Fibroblast of skin of abdomen (primary cell): ENCODE measurements around the gene CORO2A.
"Not testable (repeated sequence)": the region's sequence is repeated elsewhere in the genome, so short reads cannot be mapped to it uniquely, and the experiment has no call there.

Experiments
- DNase-seq: peaks from one replicate; pipeline ENCODE4 v3.0.0-alpha.2; 2013

CORO2A gene

GRCh38 chr9:98190757-98191105 is 1.7 kb downstream of the CORO2A start:
- no peak for DNase-seq

- DNase-seq = no peak
Observed at GRCh38 chr9:98189412-98189811, 3.0 kb downstream of the CORO2A start.

DNA sequence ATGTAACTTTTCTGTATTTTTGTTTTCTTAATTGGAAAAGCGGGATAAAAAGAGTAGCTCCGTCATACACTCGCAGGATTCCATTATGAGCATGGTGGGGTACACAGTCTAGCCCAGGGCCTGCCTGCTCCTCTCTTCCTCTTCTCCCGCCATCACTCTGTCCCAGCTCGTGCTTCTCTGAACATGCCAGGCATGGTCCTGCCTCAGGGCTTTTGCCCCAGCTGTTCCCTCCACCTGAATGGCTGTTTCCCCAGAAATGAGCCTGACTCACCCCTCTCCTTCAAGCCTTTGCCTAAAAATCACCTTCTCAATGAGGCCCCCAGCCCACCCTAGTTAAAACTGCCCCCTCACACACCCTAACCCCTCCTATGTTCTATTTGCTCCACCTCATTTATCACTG is 4.5 kb downstream of the CORO2A start:
- no peak for DNase-seq

GRCh38 chr9:98186236-98186635 is 6.2 kb downstream of the CORO2A start:
- DNase-seq = no peak

DNA sequence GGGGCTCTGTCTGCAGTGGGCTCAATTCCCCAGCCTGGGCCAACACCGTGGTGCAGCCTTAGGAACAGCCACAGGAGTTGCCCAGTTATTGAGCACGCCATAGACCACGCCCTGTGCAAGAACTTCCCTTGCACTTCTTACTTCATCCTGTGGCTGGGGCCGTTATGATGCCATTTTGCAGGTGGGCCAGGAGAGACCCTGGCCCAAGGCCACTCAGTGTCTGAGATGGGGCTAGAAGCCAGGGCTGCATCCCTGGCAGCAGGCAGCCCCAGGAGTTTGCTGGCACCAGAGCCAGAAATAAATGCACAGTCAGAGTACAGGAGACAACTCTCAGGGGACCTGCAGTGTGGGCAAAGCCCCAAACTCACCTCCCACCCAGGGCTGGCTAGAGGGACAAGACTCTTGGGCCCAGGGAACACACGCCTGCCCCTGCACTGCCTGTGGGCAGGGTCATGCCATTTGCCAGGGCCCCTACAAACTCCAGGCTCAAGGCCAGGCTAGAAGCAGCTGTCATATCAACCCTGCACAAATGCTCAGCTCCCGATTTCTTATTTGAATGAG is 6.7 kb downstream of the CORO2A start:
- no peak for DNase-seq

GRCh38 chr9:98185021-98185567 is 7.3 kb downstream of the CORO2A start:
- DNase-seq = no peak

GRCh38 chr9:98184326-98184725 is 8.1 kb downstream of the CORO2A start:
- no peak for DNase-seq

DNA sequence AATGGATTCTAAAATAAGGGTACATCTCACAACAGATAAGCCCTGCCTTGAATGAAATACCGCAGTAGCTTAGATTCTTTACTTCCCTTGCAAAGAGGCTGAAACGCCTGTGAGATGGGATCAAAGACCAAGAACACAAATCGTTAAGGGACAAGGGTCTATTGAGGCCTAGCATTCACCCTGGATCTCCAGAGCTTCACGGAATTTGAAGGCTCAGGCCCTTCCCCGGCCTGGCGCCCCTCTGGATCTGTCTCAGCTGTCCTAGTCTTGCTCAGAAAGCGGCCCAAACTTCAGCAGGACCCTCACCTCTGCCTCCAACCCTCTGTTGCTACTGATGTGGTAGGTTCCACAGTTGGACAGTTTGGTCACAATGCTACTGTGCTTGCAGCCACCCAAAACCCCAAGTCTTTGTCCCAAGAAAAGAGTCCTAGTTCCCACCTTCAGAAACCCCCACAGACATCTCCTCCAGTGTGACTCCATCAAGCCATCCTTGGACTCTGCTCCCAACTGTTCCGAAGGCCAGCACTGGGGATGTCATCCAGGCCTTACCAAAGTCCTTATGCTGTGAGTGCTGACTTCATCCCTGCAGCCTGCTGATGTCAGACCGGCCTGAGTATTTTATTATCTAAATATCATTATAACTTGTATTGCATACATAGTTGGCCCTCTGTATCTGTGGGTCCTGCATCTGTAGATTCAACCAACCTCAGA is 9.4 kb downstream of the CORO2A start:
- no peak for DNase-seq

- DNase-seq = no peak
Observed at GRCh38 chr9:98182069-98182820, 10.2 kb downstream of the CORO2A start.

- no peak for DNase-seq
Observed at GRCh38 chr9:98181746-98182068, 10.7 kb downstream of the CORO2A start.

DNA sequence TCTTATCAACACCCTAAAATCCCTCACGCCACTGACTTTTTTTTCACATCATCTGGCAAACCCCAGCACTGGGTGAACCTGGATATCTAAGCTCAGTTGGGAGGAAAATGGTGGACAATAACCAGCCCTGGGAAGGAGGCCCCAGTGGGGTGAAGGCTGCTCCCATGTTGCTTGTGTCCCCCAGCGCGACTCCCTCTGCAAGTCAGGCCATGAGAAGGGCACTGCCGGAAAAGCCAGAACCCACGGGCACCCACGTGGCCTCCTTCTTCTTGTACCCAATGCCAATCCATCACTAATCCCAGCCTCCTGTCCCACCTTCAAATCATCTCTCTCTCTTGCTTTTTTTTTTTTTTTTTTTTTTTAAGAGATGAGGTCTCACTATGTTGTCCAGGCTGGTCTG is 11.4 kb downstream of the CORO2A start:
- DNase-seq = no peak

- DNase-seq = no peak
Observed at GRCh38 chr9:98178874-98179850, 13.3 kb downstream of the CORO2A start.

- no peak for DNase-seq
Observed at GRCh38 chr9:98176391-98177259, 15.8 kb downstream of the CORO2A start.

DNA sequence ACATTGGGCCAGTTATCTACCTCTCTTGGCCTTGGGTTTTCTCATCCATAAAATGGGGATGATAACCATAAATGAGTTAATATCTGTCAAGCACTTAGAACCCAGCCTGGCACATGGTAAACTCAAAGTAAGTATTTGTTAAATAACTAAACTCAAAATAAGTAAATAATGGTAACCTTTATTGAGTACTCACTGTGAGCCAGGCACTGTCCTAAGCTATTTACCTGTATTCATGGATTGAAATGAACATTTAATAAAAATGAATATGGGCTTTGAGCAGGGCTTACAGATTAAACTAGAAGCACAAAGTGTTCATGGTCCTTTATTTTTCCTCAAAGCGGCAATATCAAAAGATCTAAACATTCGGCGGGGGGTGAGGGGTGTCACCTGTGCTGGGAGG is 16.7 kb downstream of the CORO2A start:
- DNase-seq = no peak

- DNase-seq = no peak
Observed at GRCh38 chr9:98175028-98175569, 17.3 kb downstream of the CORO2A start.

- DNase-seq = not testable (repeated sequence)
Observed at GRCh38 chr9:98174502-98174918, 17.9 kb downstream of the CORO2A start.

DNA sequence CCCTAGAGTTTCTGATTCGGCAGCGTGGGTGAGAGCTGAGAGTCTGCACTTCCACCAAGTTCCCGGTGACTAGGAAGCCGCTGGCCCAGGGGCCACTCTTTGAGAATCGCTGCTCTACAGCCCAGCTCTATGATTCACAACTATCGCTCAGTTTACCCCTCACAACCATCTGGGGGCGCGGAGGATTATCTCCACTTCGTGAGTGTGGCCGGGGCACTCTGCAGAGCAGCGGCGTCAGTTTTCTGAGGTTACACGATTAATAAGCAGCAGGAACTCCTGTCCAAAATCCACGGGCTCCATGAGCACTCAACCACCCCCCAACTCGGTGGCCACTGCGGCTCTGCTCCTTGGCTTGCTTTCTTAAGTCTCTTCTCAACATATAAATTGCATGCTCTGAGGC is 19.3 kb downstream of the CORO2A start:
- no peak for DNase-seq

GRCh38 chr9:98172604-98173003 is 19.8 kb downstream of the CORO2A start:
- DNase-seq = no peak

DNA sequence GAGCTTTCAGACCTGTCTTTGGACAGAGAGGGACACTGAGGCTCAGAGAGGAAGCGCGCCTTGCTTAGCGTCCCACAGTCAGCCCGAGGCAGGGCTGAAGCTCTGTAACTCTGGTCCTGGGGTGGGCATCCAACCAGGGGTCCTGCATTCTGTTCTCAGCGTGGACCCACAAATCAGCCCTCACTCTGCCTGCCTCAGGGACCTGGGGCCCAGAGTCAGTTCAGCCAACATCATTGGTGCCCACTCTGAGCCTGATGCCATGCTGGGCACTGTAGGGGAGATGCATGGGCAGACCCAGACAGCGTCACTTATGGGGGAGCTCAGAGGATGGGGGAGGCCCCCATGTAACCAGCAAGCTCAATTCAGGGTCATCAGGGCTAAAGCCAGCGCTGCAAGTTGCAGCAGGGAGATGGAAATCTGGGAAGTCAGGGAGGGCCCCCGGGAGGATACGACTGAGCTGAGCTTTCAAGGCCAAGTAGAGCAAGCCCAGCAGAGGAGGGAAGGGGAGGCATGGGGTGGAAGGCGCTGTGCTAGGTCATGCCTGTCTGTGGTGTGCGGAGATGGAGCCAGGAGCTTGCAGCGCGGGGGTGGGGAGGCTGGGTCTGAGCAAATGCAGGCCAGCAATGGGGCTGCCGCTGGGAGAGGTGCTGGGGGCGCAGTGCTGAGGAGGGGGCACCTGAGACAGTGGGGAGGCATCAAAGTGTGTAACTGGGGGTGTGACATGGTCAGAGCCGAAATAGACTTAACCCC is 21.1 kb downstream of the CORO2A start:
- no peak for DNase-seq

GRCh38 chr9:98168941-98169488 is 23.4 kb downstream of the CORO2A start:
- peak; percentile 21 for DNase-seq
